ENCODE measurements around the gene DEDD.

DNA sequence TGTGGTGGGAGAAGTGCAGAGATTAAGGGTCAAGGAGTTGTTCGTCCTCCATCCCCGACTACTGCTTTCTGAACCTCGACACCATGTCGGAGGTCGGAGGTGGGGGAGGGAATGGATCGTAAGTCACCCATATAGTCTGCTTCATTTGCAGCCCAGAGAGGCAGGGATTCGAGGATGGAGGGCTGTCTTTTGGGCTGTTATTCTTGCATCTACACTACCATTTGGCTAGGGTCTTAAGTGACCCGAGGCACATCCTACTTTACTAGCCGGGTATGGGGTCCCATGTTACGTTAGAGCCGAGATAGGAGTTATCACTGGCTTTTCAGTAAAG is 27.4 kb upstream of the DEDD start:
- TF ChIP-seq, protein P1, sequence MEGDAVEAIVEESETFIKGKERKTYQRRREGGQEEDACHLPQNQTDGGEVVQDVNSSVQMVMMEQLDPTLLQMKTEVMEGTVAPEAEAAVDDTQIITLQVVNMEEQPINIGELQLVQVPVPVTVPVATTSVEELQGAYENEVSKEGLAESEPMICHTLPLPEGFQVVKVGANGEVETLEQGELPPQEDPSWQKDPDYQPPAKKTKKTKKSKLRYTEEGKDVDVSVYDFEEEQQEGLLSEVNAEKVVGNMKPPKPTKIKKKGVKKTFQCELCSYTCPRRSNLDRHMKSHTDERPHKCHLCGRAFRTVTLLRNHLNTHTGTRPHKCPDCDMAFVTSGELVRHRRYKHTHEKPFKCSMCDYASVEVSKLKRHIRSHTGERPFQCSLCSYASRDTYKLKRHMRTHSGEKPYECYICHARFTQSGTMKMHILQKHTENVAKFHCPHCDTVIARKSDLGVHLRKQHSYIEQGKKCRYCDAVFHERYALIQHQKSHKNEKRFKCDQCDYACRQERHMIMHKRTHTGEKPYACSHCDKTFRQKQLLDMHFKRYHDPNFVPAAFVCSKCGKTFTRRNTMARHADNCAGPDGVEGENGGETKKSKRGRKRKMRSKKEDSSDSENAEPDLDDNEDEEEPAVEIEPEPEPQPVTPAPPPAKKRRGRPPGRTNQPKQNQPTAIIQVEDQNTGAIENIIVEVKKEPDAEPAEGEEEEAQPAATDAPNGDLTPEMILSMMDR (conservative IDR thresholded peaks at IDR 0.05) = no peak
- TF ChIP-seq EZH2 (IDR thresholded peaks at IDR 0.05; ENCODE audit: low read depth) = no peak

Data from PC-9 (cell line).